HEK293 (cell line): Measurements from ENCODE around the gene FBLN2.

Experiments
- CTCF ChIA-PET: fragments of 350-600 bp; formaldehyde crosslinking; extraction: SDS; loops from one replicate; lab custom pipeline; 2021; ENCODE audit warnings: antibody characterized with exemption; lab: Yijun Ruan, JAX
- POLR2A ChIA-PET: fragments of 300-600 bp; formaldehyde crosslinking; extraction: SDS; loops from one replicate; lab custom pipeline; 2020; ENCODE audit warnings: antibody characterized with exemption, inconsistent platforms; lab: Yijun Ruan, JAX
- H3K27ac ChIP-seq: fragments of 200-500 bp; sonication (Bioruptor generic); 2 replicates; pipeline ENCODE4 v1.5.1; 2014; ENCODE audit warnings: low read depth, low read length, control low read depth, inconsistent platforms; ENCODE audit errors: extremely low read depth
- H3K36me3 ChIP-seq, 2 experiments: fragments of 200-500 bp in 1 of 2; sonication (Bioruptor generic) in 1 of 2; 1 replicate in 1 of 2; 2 replicates in 1 of 2; pipeline ENCODE4 v1.5.1; 2014 to 2017; ENCODE audit warnings: inconsistent platforms in 2 of 2, low read length in 2 of 2; ENCODE audit not compliant: control insufficient read depth in 2 of 2, insufficient read depth in 1 of 2
- H3K4me1 ChIP-seq: fragments of 200-500 bp; sonication (Bioruptor generic); 2 replicates; pipeline ENCODE4 v1.5.1; 2014; ENCODE audit warnings: mild to moderate bottlenecking, low read length, inconsistent platforms; ENCODE audit not compliant: control insufficient read depth, insufficient read depth
- H3K4me3 ChIP-seq: 2 replicates; pipeline ENCODE4 v1.5.1; 2011; ENCODE audit warnings: low read depth, mild to moderate bottlenecking, control low read depth, low read length, moderate library complexity
- H3K9me3 ChIP-seq: fragments of 200-500 bp; sonication (Bioruptor generic); 2 replicates; pipeline ENCODE4 v1.5.1; 2014; ENCODE audit warnings: low read depth, low read length, inconsistent platforms; ENCODE audit not compliant: control insufficient read depth, insufficient read depth
- ATF2 ChIP-seq: fragments of 450-650 bp; formaldehyde crosslinking; IDR thresholded peaks from 2 replicates; pipeline ENCODE4 v1.5.1; 2016; ENCODE audit warnings: missing biosample characterization, missing genetic modification characterization, low read depth
- CTCF ChIP-seq: fragments of 450-650 bp; formaldehyde crosslinking; IDR thresholded peaks from 2 replicates; pipeline ENCODE4 v1.5.1; 2016; ENCODE audit warnings: missing biosample characterization, missing genetic modification characterization
- HIC1 ChIP-seq: fragments of 450-650 bp; formaldehyde crosslinking; IDR thresholded peaks from 2 replicates; pipeline ENCODE4 v1.5.1; 2016; ENCODE audit warnings: missing biosample characterization, missing genetic modification characterization
- REST ChIP-seq: fragments of 450-650 bp; formaldehyde crosslinking; IDR thresholded peaks from 2 replicates; pipeline ENCODE4 v1.5.1; 2016; ENCODE audit warnings: missing biosample characterization, missing genetic modification characterization
- ZBTB8A ChIP-seq: fragments of 450-650 bp; formaldehyde crosslinking; IDR thresholded peaks from 2 replicates; pipeline ENCODE4 v1.5.1; 2016; ENCODE audit warnings: missing biosample characterization, missing genetic modification characterization
- ZFP41 ChIP-seq: fragments of 450-650 bp; formaldehyde crosslinking; IDR thresholded peaks from 2 replicates; pipeline ENCODE4 v1.5.1; 2016; ENCODE audit warnings: missing biosample characterization, missing genetic modification characterization, borderline replicate concordance
- ZIC2 ChIP-seq: fragments of 450-650 bp; formaldehyde crosslinking; IDR thresholded peaks from 2 replicates; pipeline ENCODE4 v1.5.1; 2016; ENCODE audit warnings: missing biosample characterization, missing genetic modification characterization
- ZNF23 ChIP-seq: fragments of 450-650 bp; formaldehyde crosslinking; IDR thresholded peaks from 2 replicates; pipeline ENCODE4 v1.5.1; 2016; ENCODE audit warnings: missing biosample characterization, missing genetic modification characterization, borderline replicate concordance
- ZNF404 ChIP-seq: fragments of 450-650 bp; formaldehyde crosslinking; IDR thresholded peaks from 2 replicates; pipeline ENCODE4 v1.5.1; 2017; ENCODE audit warnings: missing biosample characterization, missing genetic modification characterization
- ZNF433 ChIP-seq: fragments of 450-650 bp; formaldehyde crosslinking; IDR thresholded peaks from 2 replicates; pipeline ENCODE4 v1.5.1; 2016; ENCODE audit warnings: missing biosample characterization, missing genetic modification characterization, low read depth
- ZNF510 ChIP-seq: fragments of 450-650 bp; formaldehyde crosslinking; IDR thresholded peaks from 2 replicates; pipeline ENCODE4 v1.5.1; 2018; ENCODE audit warnings: mild to moderate bottlenecking, missing genetic modification characterization, missing biosample characterization; ENCODE audit not compliant: insufficient replicate concordance
- ZNF843 ChIP-seq: fragments of 450-650 bp; formaldehyde crosslinking; IDR thresholded peaks from 2 replicates; pipeline ENCODE4 v1.5.1; 2016; ENCODE audit warnings: missing biosample characterization, missing genetic modification characterization
- TF ChIP-seq, protein P1 (sequence below): fragments of 450-650 bp; IDR thresholded peaks from 2 replicates; pipeline ENCODE4 v1.5.1; 2018; ENCODE audit warnings: missing biosample characterization, mild to moderate bottlenecking, missing genetic modification characterization
- TF ChIP-seq, protein P2 (sequence below): fragments of 450-650 bp; formaldehyde crosslinking; IDR thresholded peaks from 2 replicates; pipeline ENCODE4 v1.5.1; 2016; ENCODE audit warnings: missing biosample characterization, missing genetic modification characterization

The FBLN2 gene

DNA sequence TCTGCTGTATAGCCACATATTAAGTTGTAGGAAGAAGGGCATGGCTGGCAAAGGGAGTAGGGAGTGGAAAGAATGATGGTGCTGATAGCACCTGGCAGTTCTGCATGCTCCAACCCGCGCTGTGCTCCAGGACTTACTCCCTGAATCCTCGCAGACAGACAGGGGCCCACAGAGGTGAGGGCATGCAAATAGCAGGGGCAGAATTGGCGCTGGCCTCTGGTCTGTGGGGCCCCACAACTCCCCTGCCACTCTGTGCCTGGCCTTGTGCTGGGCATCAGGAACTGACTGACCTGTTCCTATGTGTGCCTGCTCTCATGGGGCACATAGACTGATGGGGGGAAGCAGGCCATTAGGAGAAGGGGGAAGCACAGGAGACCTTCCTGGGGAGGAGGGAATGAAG lies 47.9 kb upstream of the FBLN2 start (continued):
- TF ChIP-seq REST (tag by site-specific recombination) = no peak
- TF ChIP-seq ZNF23 (tag by site-specific recombination) = no peak
- TF ChIP-seq, protein P1, sequence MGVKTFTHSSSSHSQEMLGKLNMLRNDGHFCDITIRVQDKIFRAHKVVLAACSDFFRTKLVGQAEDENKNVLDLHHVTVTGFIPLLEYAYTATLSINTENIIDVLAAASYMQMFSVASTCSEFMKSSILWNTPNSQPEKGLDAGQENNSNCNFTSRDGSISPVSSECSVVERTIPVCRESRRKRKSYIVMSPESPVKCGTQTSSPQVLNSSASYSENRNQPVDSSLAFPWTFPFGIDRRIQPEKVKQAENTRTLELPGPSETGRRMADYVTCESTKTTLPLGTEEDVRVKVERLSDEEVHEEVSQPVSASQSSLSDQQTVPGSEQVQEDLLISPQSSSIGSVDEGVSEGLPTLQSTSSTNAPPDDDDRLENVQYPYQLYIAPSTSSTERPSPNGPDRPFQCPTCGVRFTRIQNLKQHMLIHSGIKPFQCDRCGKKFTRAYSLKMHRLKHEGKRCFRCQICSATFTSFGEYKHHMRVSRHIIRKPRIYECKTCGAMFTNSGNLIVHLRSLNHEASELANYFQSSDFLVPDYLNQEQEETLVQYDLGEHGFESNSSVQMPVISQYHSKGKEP = no peak
- TF ChIP-seq, protein P2, sequence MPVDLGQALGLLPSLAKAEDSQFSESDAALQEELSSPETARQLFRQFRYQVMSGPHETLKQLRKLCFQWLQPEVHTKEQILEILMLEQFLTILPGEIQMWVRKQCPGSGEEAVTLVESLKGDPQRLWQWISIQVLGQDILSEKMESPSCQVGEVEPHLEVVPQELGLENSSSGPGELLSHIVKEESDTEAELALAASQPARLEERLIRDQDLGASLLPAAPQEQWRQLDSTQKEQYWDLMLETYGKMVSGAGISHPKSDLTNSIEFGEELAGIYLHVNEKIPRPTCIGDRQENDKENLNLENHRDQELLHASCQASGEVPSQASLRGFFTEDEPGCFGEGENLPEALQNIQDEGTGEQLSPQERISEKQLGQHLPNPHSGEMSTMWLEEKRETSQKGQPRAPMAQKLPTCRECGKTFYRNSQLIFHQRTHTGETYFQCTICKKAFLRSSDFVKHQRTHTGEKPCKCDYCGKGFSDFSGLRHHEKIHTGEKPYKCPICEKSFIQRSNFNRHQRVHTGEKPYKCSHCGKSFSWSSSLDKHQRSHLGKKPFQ = no peak
- no peak for TF ChIP-seq ZBTB8A
- no peak for TF ChIP-seq ZIC2 (tag by site-specific recombination)
- no peak for TF ChIP-seq ZFP41
- no peak for TF ChIP-seq ZNF843 (tag by site-specific recombination)
- TF ChIP-seq CTCF (tag by site-specific recombination) = no peak
- TF ChIP-seq ZNF404 (tag by site-specific recombination) = no peak
- no peak for TF ChIP-seq HIC1 (tag by site-specific recombination)
- no peak for TF ChIP-seq ATF2 (tag by site-specific recombination)
- TF ChIP-seq ZNF433 (tag by site-specific recombination) = no peak

DNA sequence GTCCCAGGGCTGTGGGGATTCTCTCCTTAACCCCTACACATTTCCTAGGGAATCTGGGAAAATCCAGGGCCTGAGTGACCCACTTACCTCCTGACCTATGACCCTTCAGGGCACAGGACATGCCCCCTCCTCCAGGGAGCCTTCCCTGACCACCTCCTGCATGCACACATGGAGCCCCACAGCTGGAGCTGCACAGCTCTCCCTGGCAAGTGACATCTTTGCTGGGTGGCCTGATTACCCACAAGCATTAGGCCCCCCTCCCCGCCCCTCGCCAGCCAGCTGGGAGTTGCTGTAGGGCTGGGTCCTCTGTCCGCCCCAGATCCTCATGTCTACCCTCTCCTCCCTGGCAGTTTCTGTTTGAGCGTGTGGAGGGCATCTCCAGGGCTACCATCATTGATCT lies 47.4 kb upstream of the FBLN2 start:
- Histone ChIP-seq H3K4me1 (no peaks in the 10 kb centered on the region), H3K27ac (no peak overlapping the region), H3K36me3 (no peaks in the 10 kb centered on the region), H3K9me3 (no peaks in the 10 kb centered on the region), H3K4me3 (no peak overlapping the region)
- ChIA-PET CTCF (interaction anchor here (8.4 kb wide), 1 partner anchor 146 kb away, joined by 181 read pairs; no protein-coding TSS in a partner anchor), POLR2A (no interaction called here)
- TF ChIP-seq ZNF510 = no peak
